SH-SY5Y (cell line): ENCODE measurements around the gene ETV7.

ENCODE experiments used
- GATA2 ChIP-seq: IDR thresholded peaks from 2 replicates; pipeline ENCODE4 v1.6.1; 2011; ENCODE audit warnings: mild to moderate bottlenecking, low read depth, low read length
- GATA3 ChIP-seq: IDR thresholded peaks from 2 replicates; pipeline ENCODE4 v1.6.1; 2011; ENCODE audit warnings: low read depth, mild to moderate bottlenecking, low read length, moderate library complexity

- TF ChIP-seq GATA2 (no peak), GATA3 (no peak)
Observed at GRCh38 chr6:36326356-36326995, 61.0 kb downstream of the ETV7 start.
